HG02970 (cell line): ENCODE measurements around the gene SOCS6.

Experiments used
- ATAC-seq: cut with Tn5 transposase; IDR thresholded peaks from one replicate; pipeline ENCODE4 v1.9.1; 2021; ENCODE audit warnings: mild to moderate bottlenecking, moderate library complexity, moderate number of reproducible peaks; ENCODE audit not compliant: unreplicated experiment, low FRiP score

The SOCS6 gene

GRCh38 chr18:70377857-70378701 lies 89.2 kb downstream of the SOCS6 start:
- ATAC-seq = no peak
